HG03103 (cell line): Measurements from ENCODE around the gene LCK.
A peak's percentile ranks its signal among the peaks of the same experiment; 100 is the strongest.
"Not testable (repeated sequence)": the region's sequence is repeated elsewhere in the genome, so short reads cannot be mapped to it uniquely, and the experiment has no call there.

ENCODE experiments used
- ATAC-seq: cut with Tn5 transposase; IDR thresholded peaks from one replicate; pipeline ENCODE4 v1.9.1; 2021; ENCODE audit warnings: low read depth; ENCODE audit not compliant: unreplicated experiment

Gene LCK

GRCh38 chr1:32239337-32239736, 11.7 kb upstream of the LCK start:
- ATAC-seq, result no peak

- no peak for ATAC-seq
These were observed 11.3 kb upstream of the LCK start for GRCh38 chr1:32239790-32240139.

- no peak for ATAC-seq
These were observed 10.7 kb upstream of the LCK start for GRCh38 chr1:32240140-32240951.

- ATAC-seq, result no peak
These were observed 9.9 kb upstream of the LCK start for GRCh38 chr1:32241001-32241763.

- ATAC-seq, result no peak
These were observed 8.7 kb upstream of the LCK start for GRCh38 chr1:32242341-32242851.

GRCh38 chr1:32246888-32247273, 4.2 kb upstream of the LCK start, which contains the start of gene FAM167B:
FAM167B (plus strand) TSS chr1:32247222; CDS start chr1:32247422, 200 bp downstream.
- ATAC-seq, result no peak

GRCh38 chr1:32247452-32247851, 3.6 kb upstream of the LCK start:
- no peak for ATAC-seq

- ATAC-seq, result no peak
These were observed 2.8 kb upstream of the LCK start for GRCh38 chr1:32247983-32248889.

GRCh38 chr1:32249831-32250525, 1.1 kb upstream of the LCK start:
- peak; percentile 53 for ATAC-seq

GRCh38 chr1:32255072-32256071, 4.3 kb downstream of the LCK start:
- no peak for ATAC-seq

- no peak for ATAC-seq
These were observed 5.6 kb downstream of the LCK start for GRCh38 chr1:32256473-32257226.

- no peak for ATAC-seq
These were observed 6.1 kb downstream of the LCK start for GRCh38 chr1:32257227-32257508.

GRCh38 chr1:32263236-32263593, 12.2 kb downstream of the LCK start:
- not testable (repeated sequence) for ATAC-seq

- ATAC-seq, result no peak
These were observed 12.7 kb downstream of the LCK start for GRCh38 chr1:32263744-32264143.

- no peak for ATAC-seq
These were observed 14.8 kb downstream of the LCK start for GRCh38 chr1:32265846-32266245.

- no peak for ATAC-seq
These were observed 16.0 kb downstream of the LCK start for GRCh38 chr1:32266921-32267591.

GRCh38 chr1:32269744-32270143, 18.7 kb downstream of the LCK start:
- ATAC-seq, result no peak
